GM19193 (cell line): Measurements from ENCODE around the gene OR10AD1.

Source experiments
- POLR2A ChIP-seq: IDR thresholded peaks from 4 replicates; pipeline ENCODE4 v1.6.1; 2011; ENCODE audit not compliant: insufficient read depth, insufficient read length; ENCODE audit errors: extremely low read depth

Gene OR10AD1

DNA sequence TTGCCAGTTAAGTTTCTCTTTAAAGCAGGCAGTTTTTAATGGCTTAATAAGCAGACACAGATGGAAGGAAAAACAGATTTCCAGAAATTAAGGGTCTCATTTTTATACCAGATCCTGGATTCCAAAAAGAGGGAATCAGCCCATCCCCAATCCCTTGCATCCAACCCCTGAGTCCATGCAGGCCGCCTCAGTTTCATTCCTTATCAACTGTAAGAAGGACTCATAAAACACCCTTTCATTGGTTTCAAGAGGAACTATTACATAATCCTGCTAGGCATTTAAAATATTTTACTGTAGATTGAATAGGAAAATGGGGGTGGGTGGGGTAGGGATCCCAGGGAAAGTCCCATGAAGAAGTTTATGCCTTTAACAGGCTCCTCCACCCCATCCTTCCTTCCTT is 10.2 kb downstream of the OR10AD1 start:
- TF ChIP-seq POLR2A, result no peak

DNA sequence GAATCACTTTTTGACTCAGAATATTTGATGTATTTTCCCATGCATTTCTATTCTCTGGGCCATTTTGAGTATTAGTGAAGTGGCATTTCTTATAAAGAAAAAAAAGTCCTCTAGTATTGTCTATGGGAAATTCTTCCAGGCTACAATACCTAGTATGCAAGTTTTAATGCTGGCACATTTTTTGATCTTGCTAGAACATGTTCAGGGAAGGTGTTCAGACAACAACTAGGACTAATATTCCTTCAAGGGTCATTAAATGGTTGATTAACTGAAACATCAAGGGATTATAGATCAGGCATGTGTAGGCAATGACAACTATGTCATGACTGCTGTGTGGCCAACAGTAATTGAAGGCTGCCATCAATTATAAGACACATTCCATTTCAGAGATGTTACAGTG is 12.0 kb downstream of the OR10AD1 start:
- no peak for TF ChIP-seq POLR2A

DNA sequence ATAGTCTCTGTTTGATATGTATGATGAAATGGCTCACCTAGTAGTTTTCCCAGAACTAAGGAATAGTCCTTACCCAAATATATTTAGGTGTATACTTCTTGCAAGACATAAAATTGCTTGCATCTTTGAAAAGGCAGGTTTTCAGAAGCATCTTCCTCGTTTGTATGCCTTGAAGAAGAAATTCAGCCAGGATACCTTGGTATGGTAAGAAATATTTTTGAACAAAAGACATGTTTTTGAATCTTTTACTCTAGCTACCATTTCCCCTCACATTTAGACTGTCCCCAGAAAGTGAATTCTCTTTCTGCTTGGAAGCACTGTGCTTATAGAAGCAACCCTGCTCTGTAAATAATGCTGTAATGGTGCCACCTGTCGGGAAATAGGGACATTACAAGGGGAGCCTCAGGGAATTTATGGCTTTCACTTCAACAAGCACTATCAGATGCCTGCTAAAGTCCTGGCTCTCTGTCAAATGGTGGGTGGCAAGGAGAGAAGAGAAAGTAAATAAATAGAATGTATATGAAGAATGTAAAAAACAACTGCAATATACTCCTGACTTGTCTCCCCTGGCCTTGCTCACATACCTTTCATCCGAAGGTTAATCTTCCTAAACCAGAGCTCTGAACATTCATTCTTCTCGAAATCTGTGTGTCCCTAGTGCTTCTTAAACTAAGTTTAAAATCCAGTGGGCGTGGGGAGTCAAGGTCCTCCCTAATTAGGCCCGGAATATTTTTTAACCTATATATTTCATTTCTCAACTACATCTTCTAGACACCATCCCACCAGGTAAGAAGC is 13.6 kb downstream of the OR10AD1 start:
- TF ChIP-seq POLR2A, result no peak

DNA sequence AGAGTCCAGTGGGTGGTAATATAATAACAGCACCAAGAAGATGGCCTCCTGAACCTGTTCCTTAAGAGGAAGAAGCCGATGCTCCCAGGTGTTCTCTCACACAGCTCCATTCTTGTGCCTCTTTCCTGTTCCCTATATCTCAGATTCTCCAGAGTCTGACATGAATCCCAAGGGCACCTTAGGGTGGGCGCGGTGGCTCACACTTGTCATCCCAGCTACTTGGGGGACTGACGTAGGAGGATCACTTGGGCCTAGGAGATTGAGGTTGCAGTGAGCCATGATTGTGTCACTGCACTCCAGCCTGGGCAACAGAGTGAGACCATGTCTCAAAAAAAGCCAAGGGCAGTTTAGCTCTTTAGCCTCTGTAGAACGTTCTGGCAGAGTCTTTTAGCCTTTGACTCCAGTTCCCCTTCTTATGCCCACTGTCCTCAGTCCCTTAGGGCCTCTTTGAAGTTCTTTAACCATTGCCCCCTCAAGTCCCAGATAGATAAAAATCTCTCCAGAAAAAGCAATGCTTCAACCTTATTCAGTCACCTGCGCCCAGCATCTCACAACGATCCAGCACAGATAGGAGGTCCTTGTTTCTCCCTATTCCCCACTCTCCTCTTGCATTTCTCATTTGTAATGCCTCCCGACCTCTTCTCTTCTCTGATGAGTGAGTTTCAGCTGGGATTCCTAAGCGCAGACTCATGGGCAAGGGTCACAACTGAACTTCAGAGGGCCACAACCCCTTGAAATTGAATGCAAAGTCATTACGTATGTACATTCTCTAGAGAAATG is 15.0 kb downstream of the OR10AD1 start:
- TF ChIP-seq POLR2A, result no peak

DNA sequence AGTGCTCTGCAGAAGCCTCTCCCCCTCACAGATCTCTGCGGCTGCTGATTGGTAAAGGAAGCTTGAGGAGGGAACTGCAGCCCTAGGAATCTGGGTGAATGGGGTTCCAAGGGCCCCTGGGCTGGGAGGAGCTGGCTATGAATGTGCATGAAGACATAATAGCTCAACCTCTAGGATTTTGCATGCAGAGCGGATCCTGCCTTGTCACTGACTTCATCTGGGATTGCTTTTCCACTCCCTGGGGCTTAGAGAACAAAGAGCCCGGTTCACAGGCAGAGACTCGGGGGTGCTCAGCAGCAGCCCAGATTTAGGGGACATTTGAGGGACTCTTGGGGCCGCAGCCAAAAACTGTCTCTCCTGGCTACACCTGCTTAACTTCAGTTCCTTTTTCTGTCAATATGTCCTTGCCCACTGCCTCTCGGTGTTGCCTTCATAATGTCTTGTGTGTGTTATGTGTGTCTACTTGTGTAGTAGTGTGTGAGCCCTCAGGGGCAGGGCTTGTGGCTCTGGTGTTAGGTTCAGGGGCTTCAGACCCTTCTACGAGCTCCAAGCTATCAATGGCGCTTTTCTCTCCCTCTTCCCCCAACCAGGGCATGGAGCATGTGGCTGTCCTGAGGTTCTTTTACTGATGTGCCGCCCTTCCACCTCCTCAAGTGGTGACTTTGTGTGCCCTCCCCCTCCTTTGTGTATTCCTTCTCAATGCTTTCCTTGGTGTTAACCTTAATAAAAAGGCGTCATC is 17.7 kb downstream of the OR10AD1 start:
- TF ChIP-seq POLR2A, result no peak

DNA sequence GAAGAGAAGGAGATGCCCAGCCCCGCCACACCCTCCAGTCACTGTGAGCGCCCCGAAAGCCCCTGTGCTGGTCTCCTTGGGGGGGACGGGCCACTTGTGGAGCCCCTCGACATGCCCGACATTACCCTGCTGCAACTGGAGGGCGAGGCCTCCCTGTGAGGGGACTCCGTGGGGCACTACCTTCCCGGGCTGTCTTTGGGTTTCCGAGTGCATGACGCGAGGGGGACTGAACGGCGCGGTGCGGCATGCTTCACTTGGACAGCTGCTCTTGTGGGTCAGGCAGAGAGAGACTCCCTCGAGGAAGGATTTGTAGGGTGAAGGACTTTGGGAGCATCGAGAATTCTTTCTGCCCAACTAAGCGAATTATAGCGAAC is 18.6 kb downstream of the OR10AD1 start:
- TF ChIP-seq POLR2A, result no peak

DNA sequence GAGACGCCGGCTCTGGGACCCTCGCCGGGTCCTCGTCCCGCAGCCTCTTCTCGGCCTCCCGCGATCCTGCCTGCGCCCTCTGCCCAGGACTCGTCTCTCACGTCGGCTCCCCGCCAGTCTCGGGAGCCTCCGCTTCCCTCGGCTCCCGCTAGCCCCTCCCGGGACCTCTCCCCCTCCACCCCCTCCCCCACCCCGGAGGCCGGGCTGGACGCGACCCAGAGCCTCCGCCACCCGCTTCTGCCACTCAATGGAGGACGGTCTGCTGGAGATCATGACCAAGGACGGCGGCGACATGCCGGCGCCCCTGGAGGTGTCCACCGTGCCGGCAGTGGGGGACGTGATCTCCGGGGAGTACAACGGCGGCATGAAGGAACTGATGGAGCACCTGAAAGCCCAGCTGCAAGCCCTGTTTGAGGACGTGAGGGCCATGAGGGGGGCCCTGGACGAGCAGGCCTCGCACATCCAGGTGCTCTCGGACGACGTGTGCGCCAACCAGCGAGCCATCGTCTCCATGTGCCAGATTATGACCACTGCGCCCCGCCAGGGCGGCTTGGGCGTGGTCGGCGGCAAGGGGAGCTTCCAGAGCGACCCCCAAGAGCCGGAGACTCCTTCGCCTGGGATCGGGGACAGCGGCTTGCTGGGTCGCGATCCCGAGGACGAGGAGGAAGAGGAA is 19.1 kb downstream of the OR10AD1 start:
- TF ChIP-seq POLR2A, result no peak

DNA sequence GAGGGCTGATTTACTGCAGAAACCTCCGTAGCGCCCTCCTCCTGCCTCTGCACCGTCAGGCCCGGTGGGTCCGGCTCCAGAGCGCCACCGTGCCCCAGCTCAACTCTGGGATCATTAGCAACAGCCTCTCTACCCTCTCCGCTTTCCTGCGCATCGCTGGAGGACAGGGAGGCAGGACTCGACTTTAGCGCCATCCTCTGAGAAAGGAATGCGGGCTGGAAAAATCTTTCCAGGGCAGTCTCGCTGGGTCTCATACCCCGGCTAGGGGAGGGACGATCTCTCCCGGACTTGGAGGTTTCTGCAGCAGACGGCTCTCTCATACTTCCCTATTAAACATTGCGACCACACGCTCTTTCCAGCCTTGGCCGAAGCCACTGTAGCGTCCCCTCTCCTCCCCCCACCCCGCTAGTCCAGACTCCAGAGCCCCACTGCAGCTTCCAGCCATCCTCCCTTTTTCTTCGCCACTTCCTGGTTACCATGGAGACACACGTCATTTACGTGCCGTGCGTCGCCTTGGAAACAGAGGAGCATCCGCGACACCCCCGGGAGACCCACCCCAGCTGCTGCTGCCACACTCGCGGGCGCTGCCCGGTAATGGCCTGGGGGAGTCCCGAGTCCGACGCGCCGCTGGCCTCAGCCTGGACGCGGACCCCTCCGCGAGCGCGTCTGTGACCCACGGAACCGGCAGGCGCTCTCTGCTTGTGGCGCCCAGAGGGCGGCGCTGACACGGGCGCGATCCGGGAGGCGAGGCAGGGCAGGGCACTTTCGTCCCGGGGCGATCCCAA is 19.8 kb downstream of the OR10AD1 start, which contains the start of gene CCDC184:
Gene CCDC184, plus strand, starts transcription at position 554 of the 785 bp plus-strand sequence. CDS start 479 bp downstream, outside the sequence.
- TF ChIP-seq POLR2A, result no peak

DNA sequence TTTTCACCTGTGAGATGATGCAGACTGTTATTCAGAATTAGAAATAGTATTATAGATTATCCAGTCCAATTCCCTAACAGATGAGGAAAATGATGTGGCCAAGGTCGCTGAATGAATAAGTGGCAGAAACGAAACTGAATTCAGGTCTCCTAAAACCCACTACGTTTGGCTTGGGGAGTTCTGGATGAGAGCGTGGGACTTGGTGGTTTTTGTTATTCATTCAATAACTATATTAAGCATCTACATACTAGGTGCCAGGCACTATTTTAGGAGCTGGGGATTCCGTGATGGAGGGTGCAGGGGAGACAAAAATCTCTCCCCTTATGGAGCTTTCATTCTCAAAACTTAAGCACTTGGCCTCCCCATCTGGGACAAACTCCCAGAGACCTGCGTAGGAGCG is 20.5 kb downstream of the OR10AD1 start:
- TF ChIP-seq POLR2A, result no peak

DNA sequence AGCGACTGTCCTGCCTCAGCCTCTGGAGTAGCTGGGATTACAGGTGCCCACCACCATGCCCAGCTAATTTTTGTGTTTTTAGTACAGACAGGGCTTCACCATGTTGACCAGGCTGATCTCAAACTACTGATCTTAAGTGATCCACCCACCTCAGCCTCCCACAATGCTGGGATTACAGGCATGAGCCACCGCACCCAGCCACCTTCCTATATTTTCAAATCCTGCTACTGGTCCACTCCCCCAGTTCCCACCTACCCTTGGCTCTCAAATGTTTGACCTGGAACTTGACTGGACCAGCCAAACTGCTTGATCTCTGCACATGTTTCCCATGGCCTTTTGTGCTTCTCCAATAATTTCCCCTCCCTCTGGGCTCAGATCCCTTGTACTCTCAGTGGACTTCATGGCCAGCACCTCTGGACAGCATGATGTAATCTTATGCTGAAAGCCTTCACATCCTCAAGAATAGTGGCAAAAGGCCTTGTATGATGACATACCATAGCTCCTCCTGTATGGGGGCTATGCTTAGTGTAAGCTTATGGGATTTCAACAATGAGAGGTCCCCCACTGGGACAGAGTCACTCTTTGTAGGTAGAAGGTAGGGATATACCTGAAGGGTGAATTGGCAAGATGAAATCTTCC is 22.1 kb downstream of the OR10AD1 start:
- TF ChIP-seq POLR2A, result no peak

DNA sequence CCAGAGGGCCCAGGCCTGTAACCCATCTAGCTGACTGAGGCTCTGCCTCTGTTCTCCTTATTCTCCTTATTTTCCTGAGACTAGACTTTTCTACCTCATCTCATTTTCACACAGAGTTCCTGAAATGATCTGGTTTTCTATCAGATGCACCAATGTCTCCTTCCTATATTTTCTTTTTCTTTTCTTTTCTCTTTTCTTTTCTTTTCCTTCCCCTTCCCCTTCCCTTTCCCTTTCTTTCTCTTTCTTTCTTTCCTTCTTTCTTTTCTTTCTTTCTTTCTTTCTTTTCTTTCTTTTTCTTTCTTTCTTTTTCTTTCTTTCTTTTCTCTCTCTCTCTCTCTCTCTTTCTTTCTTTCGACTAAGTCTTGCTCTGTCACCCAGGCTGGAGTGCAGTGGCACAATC is 22.7 kb downstream of the OR10AD1 start:
- no peak for TF ChIP-seq POLR2A

DNA sequence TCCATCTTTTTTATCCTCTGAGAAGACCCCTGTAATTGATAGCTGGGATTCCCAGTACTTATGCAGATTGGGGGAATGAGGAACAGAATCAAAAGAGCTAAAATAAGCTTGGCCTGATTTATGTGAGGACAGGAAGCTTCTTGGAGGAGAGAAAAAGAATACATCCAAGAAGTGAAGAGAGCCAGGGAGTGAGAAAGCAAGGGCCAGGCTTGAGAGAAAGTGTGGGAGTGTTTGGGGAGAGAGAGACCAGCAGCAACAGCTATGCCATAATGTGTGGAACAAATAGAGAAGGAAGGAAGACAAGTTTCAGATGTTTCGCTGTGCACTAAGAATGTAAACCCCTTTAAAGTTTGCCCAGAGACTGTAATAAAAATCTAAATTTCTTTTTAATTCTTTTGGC is 23.6 kb downstream of the OR10AD1 start:
- TF ChIP-seq POLR2A, result no peak

DNA sequence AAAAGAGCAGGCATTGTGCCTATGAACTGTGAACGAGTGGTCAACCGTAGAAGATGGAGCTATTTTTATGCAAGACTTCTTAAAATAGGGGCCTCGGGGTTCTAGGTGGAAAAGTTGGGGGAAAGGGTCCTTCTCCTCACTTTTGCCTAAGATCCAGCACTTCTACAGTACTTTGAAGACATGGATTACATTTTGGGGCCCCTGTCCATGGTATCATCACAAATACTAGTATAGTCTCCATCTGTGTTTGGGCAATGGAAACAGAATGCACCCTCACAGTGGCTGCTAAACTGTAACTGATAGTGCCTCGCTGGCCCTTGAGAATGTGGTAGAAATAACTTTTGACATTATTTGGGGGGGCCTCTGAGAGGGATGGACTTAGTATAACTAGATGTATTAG is 25.1 kb downstream of the OR10AD1 start:
- no peak for TF ChIP-seq POLR2A

DNA sequence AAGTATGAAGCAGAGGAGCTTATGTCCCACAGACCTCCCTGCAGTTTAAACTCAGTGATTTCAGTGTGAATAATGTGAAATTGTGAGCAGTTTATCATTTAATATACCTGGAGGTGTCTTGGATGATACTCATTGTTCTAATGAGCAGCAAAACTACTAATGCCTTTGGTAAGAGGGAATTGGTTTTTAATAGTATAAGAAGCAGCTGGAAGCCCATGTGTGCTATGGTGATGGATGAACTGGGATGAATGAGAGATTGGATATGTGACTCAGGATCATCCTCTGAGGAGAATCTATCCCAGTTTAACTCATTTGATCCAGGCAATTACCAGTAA is 26.7 kb downstream of the OR10AD1 start:
- TF ChIP-seq POLR2A, result no peak
